HG03175 (cell line): Measurements from ENCODE around the gene FAIM2.

Experiments
- ATAC-seq: cut with Tn5 transposase; IDR thresholded peaks from one replicate; pipeline ENCODE4 v1.9.1; 2021; ENCODE audit warnings: mild to moderate bottlenecking, moderate library complexity; ENCODE audit not compliant: unreplicated experiment

Gene FAIM2

DNA sequence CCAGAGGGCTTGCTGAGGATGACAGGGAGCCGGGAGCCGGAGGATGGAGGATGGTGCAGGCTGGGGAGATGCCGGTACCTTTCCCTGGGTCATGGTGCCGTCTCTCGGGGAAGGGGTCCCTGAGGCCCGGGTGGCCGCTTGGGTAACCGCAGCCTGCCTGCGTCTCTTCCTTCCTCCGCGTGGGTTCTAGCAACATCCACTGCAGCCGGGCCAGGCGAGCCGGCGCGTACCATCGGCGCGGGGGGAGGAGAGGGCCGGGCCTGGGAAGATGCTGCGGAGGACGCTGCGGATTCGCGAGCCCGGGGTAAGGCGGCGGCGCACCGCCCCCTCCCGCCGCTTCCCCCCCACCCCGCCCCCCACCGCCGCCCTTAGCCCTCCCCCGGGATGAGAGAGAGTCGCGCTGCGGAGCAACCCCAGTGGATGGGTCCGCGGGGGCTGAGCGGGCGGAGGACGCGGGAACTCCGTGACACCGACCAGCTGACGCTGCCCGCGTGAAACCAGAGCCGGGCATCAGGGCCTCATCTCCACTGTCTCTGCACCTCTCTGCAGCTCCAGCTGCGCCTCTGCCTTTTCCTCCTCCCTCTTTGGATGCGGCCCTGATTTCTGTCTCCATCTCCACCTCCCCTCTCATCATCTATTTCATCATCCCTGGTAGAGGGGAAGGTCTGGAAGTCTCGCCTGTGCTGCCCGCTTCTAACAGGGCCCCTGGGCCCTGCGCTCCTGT lies at the start of gene FAIM2:
Gene FAIM2 (minus strand): TSS at position 201 of the 724 bp plus-strand sequence. CDS start 108 bp downstream, at position 93.
- no peak for ATAC-seq

DNA sequence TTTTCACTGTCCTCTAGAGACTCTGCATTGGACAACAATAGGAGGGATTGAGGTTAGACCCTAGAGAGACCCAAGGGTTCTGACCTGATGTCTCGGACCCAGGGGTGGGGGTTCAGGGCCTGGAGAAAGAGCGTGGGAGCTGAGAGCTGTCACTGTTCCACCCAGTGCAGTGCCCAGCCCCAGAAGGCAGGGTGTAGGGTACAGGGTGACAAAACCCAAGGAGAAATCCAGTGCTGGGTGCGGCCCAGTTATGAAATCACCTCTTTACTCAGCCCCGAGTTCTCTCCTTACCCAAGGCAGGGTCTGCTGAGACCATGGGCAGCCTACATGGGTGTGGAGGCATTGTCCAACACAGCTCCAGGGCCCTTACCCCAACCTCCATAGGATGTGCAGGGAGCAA lies 49.5 kb upstream of the FAIM2 start:
- ATAC-seq: no peak

- ATAC-seq: no peak
Observed at GRCh38 chr12:49952391-49953055, 48.8 kb upstream of the FAIM2 start.

DNA sequence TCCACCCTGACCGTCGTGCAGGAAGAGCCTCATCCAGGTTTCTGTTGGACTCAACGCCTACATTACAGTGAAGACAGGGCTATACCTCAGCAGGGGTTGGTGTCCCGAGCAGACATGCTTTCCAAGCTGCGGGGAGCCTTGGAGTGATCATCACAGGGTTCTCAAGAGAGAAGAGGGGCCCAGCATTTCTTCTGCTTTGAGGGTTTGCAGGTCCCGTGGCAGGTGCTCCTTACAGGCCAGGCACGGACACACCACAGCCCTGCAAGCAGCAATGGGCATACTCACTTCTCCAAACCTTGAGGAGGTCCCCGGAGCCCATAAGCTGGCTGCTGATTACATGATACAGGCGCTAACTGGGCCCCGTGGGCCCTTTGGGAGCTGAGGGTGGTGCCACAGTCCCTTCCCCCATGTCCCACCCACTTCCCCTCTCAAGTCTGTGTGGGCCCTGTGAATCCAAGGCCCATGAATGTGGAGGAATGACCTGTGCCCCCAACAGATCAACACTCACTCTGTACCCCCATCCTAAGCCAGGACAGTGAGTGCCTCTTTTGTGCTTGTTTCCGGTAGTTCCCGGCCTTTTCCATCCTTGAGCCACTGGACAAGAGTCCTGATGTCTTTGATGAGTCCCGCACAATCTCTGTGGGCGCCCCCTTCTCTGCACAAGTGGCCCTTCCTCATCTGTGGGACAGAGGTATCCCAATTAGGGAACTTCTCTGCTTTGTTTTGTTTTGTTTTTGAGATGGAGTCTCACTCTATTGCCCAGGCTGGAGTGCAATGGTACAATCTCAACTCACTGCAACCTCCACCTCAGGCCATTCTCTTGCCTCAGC lies 47.9 kb upstream of the FAIM2 start:
- no peak for ATAC-seq

- no peak for ATAC-seq
Observed at GRCh38 chr12:49950273-49951251, 46.9 kb upstream of the FAIM2 start, which contains the start of gene AQP2. AQP2 (plus strand) TSS chr12:49950737; CDS start chr12:49950831, 94 bp downstream.

GRCh38 chr12:49949866-49950265 lies 46.2 kb upstream of the FAIM2 start:
- ATAC-seq: no peak

DNA sequence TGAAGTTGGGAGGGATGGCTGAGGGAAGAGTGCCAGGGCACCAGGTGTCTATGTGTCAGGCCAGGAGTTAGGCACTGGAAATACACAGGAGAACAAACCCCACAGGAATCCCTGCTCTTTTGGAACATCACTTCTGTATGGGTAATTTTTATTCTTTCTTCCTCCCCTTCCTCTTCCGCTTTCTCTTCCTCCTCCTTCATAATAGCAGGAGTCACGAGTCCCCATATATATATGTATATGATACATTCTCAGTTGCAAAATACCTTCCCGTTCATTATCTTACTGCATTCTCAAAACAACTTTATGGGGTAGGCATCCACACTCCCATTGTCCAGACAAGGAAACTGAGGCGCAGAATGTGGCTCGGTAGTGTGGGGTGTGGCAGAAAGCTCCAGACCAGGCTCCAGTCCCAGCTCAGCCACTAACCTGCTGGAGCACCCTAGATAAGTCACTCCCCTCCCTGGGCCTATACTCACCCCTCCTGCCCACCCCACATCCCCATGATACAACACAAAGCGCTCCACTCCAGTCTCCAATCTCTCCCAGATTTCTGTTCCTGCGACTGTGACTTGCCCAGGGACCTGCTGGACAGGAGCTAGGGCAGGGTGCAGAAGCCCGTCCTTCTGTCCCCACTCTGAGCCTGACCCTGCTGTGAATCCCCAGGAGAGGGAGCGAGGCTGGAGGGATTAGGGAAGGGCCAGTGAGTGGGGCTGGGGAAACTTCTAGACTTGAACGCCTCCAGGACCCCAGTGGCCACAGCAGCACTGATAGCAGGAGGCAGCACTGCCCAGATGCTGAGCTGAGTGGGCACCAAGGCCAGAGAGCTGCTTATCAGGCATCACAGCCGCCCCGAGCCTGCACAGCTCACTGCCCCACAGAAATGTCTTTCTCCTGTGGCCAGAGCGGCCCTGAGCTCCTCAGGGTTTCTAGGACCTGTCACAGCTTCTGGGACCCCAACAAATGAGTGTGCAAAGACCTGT lies 45.5 kb upstream of the FAIM2 start:
- no peak for ATAC-seq

GRCh38 chr12:49947593-49948226 lies 44.0 kb upstream of the FAIM2 start:
- ATAC-seq: no peak

- no peak for ATAC-seq
Observed at GRCh38 chr12:49946497-49946896, 42.8 kb upstream of the FAIM2 start.

- no peak for ATAC-seq
Observed at GRCh38 chr12:49946086-49946485, 42.4 kb upstream of the FAIM2 start.

DNA sequence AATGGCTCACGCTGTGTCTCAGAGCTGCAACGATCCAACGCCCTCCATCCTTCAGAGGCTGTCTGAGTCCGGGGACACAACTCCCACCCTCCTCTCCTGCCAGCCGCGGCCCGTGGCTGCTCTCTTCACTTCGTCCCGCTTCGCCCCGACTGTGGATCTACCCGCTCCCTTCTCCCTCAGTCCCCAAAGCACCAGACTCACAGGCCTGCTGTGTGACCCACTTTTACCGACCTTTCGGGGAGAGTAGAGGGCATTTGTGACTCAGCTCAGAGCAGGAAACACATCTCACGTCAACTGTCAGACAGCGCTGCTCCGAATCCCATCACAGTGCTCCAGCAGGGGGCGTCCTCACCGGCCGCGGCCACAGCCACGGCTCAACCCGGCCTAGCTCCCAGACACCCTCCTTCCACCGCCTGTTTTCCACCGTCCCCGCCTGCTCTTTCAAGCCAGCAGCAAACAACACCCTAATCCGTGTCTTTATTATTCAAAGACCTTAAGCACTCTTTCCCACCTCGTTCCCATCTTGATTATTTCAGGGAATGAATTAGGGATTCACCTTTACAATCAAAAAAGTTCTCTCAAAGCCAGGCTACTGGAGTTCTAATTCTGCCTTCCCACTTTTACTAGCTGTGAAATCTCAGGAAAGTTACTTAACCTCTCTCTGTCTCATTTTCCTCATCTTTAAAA lies 41.8 kb upstream of the FAIM2 start:
- peak; percentile 84 for ATAC-seq

DNA sequence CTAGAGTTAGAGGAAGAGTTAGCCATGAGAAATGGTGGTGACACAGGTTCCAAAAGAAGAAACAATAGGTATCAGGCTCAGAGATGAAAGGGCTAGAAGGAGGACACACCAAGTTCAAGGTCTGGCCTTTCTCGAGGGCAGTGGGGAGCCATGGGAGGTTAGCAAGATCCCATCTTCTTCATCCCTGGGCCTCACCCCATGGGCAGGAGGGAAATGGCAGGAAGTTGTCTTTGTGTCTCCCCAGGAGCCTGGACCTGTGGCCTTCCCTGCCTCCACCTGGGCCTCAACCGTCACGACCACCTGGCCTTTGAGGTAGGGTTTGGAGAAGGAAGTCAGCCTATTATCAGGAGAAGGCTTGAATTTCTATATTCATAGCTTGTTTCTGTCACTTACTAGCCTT lies 41.0 kb upstream of the FAIM2 start:
- no peak for ATAC-seq

DNA sequence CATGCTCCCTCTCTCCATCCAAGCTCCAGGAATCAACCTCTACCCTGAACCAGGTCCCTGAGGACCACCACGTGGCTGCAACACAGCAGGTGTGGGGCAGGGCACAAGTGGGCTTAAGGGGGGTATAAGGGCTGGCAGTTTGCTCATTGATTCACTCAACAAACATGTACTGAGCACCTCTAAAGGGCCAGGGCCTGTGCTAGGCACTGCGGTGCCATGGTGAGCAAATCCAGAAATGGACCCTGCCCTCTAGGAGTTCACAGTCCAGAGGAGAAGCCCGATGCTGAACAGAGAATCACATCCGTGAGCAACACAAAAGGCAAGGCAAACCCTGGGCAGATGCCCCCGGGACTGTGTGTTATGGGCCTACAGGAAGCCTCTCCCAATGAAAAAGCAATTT lies 40.3 kb upstream of the FAIM2 start:
- ATAC-seq: no peak

GRCh38 chr12:49943625-49943960 lies 39.9 kb upstream of the FAIM2 start:
- ATAC-seq: no peak

DNA sequence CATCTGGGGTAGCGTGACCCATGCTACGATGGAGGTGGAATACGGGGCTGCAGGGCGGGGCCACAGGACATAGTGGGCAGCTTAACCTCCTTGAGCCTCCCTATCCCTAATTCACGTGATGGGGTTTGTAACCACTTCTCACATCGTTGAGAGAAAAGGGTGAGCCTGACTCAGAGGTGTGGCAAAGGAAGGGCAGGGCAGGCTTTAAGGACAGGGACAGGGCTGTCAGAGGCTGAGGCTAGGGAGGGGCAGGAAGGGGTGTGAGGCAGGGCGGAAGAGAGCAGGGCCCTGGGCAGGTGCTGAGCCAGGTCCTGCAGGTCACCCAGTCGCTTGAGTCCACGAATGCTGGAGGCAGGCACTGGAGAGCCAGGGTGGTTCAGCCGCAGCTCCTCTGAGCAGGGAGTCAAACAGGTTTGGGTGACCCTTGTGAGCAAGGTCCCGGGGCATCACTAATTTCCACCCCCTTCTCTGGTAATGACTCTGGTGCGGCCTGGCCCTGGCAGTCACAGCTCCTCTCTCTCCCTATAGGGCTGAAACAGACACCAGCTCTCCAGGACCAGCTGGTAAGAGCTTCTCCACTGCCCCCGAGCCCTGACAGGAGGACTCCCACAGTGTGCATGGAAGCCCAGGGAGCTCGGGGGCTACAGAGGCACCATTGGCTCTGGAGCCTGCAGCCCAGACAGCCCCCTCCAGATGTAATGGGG lies 39.4 kb upstream of the FAIM2 start:
- ATAC-seq: no peak

DNA sequence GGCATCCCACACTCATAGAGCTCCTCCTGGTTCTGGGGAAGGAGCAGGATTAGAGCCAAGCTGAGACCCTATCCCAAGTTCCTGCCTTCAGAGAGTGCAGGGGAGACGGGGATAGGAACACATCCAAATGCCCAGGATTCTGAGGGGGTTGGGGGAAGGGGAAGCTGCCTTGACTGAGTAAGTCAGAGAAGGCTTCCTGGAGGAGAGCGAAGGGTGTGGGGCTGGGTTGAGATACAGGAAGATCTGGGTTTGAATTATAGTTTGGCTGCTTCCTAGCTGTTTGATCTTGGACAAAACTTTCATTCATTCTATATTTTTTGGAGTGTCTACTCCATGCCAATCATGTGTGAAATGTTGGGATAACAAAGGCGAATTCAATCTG lies 38.8 kb upstream of the FAIM2 start:
- no peak for ATAC-seq

- ATAC-seq: no peak
Observed at GRCh38 chr12:49941556-49942511, 38.1 kb upstream of the FAIM2 start.
